K562 (cell line): ENCODE data around the gene PLD5. TPM values are rescaled to one million over a fixed set of nuclear protein-coding genes. Genes with fewer than 3 reads are reported as not detected.

Experiments
- ATAC-seq: fragments of 200-7000 bp; cut with Tn5 transposase; 3 replicates; pipeline ENCODE4 v1.9.1; 2020; ENCODE audit warnings: moderate library complexity
- BruUV-seq: library from RNA; stranded (reverse); fragments of 400-500 nt; replicated peaks from 2 replicates; lab custom pipeline; 2021; lab: Mats Ljungman, UMichigan
- CTCF ChIA-PET: fragments of 300-600 bp; formaldehyde crosslinking; extraction: SDS; loops from one replicate; lab custom pipeline; 2021; ENCODE audit warnings: low intra/inter-chr PET ratio; lab: Yijun Ruan, JAX
- POLR2A ChIA-PET: fragments of 300-600, 350-650 bp; sonication (Branson Sonifier 250); formaldehyde crosslinking; extraction: SDS; loops from one replicate; lab custom pipeline; 2021; ENCODE audit warnings: antibody characterized with exemption, inconsistent platforms; lab: Yijun Ruan, JAX
- DNase-seq, 4 experiments: peaks; one replicate each; pipeline versions ENCODE4 v3.0.0 to v3.0.0-alpha.2; 2011 to 2018; ENCODE audit warnings: low spot score in 3 of 4, mixed read lengths in 3 of 4; ENCODE audit errors: extremely low read depth in 1 of 4
- FAIRE-seq: peaks from 2 replicates; lab custom pipeline; 2011; peaks lifted over from hg19 to GRCh38; lab: Jason Lieb, UNC
- H2AFZ ChIP-seq: 2 replicates; pipeline ENCODE4 v1.6.0; 2011; ENCODE audit warnings: low read depth, low read length, control low read depth, inconsistent platforms
- H3K27ac ChIP-seq: fragments of 200-600 bp; 3 replicates; pipeline ENCODE4 v1.8.0; 2011; ENCODE audit warnings: low read depth, mild to moderate bottlenecking, control low read depth, inconsistent platforms, low read length, moderate library complexity, mixed read lengths; ENCODE audit errors: extremely low read depth
- H3K27me3 ChIP-seq, 2 experiments: fragments of 300-600 bp in 1 of 2; 2 replicates in 1 of 2; 3 replicates in 1 of 2; pipeline versions ENCODE4 v1.6.0 to v1.8.0; 2011; ENCODE audit warnings: inconsistent platforms in 2 of 2, low read length in 2 of 2, mild to moderate bottlenecking in 1 of 2, mixed read lengths in 1 of 2, moderate library complexity in 1 of 2; ENCODE audit not compliant: control insufficient read depth in 2 of 2, insufficient read depth in 2 of 2
- H3K36me3 ChIP-seq: fragments of 300-600 bp; 3 replicates; pipeline ENCODE4 v1.8.0; 2011; ENCODE audit warnings: mild to moderate bottlenecking, low read length, inconsistent platforms; ENCODE audit not compliant: control insufficient read depth, insufficient read depth
- H3K4me1 ChIP-seq, 2 experiments: fragments of 200-600 bp in 1 of 2; replicated peaks in 1 of 2; 2 replicates in 1 of 2; 3 replicates in 1 of 2; pipeline versions ENCODE4 v1.5.1 to v1.8.0; 2011; ENCODE audit warnings: inconsistent platforms in 2 of 2, low read length in 2 of 2, mild to moderate bottlenecking in 1 of 2, mixed read lengths in 1 of 2, moderate library complexity in 1 of 2; ENCODE audit not compliant: control insufficient read depth in 2 of 2, insufficient read depth in 2 of 2
- H3K4me2 ChIP-seq: 2 replicates; pipeline ENCODE4 v1.6.1; 2011; ENCODE audit warnings: low read length, control low read depth, inconsistent platforms, mixed read lengths; ENCODE audit not compliant: insufficient read depth
- H3K4me3 ChIP-seq: fragments of 200-600 bp; sonication (generic), shearing (Covaris generic); 2 replicates; pipeline ENCODE4 v1.5.1; 2016; ENCODE audit warnings: control low read depth, inconsistent platforms
- H3K79me2 ChIP-seq: fragments of 200-600 bp; 3 replicates; pipeline ENCODE4 v1.8.0; 2011; ENCODE audit warnings: low read length, inconsistent platforms; ENCODE audit not compliant: control insufficient read depth, insufficient read depth
- H3K9ac ChIP-seq, 2 experiments: 2 replicates each; pipeline versions ENCODE4 v1.6.0 to v1.6.1; 2011; ENCODE audit warnings: low read depth in 2 of 2, low read length in 2 of 2, control low read depth in 1 of 2, inconsistent platforms in 1 of 2, mild to moderate bottlenecking in 1 of 2, mixed read lengths in 1 of 2; ENCODE audit not compliant: insufficient read depth in 1 of 2
- H3K9me1 ChIP-seq: one replicate; pipeline ENCODE4 v1.6.0; 2011; ENCODE audit warnings: inconsistent platforms, mild to moderate bottlenecking, low read length, moderate library complexity; ENCODE audit not compliant: control insufficient read depth, insufficient read depth
- H3K9me3 ChIP-seq: replicated peaks from 2 replicates; pipeline ENCODE4 v1.5.1; 2011; ENCODE audit warnings: low read depth, low read length, inconsistent platforms; ENCODE audit not compliant: control insufficient read depth, insufficient read depth
- H4K20me1 ChIP-seq: replicated peaks from 2 replicates; pipeline ENCODE4 v1.6.1; 2011; ENCODE audit warnings: low read length, inconsistent platforms, mixed read lengths; ENCODE audit not compliant: control insufficient read depth, insufficient read depth
- CEBPB ChIP-seq: fragments of 450-650 bp; IDR thresholded peaks from 2 replicates; pipeline ENCODE4 v1.6.1; 2016; ENCODE audit warnings: missing genetic modification characterization, missing compliant biosample characterization
- DPF2 ChIP-seq: fragments of 450-650 bp; IDR thresholded peaks from 2 replicates; pipeline ENCODE4 v1.6.1; 2016
- E2F1 ChIP-seq: sonication (generic); formaldehyde crosslinking; IDR thresholded peaks from 2 replicates; pipeline ENCODE4 v1.8.1; 2023; ENCODE audit warnings: mild to moderate bottlenecking, missing genetic modification reagents, moderate library complexity
- ESRRA ChIP-seq: fragments of 450-650 bp; IDR thresholded peaks from 2 replicates; pipeline ENCODE4 v1.6.1; 2014; ENCODE audit warnings: low read depth, mild to moderate bottlenecking, moderate library complexity, borderline replicate concordance
- EWSR1 ChIP-seq: fragments of 450-650 bp; IDR thresholded peaks from 2 replicates; pipeline ENCODE4 v1.6.1; 2018; ENCODE audit warnings: borderline replicate concordance, mild to moderate bottlenecking, low read depth, moderate library complexity; ENCODE audit not compliant: partially characterized antibody
- HOMEZ ChIP-seq: fragments of 250-450 bp; sonication (Bioruptor Pico); IDR thresholded peaks from 2 replicates; pipeline ENCODE4 v1.4.0; 2020; ENCODE audit warnings: mild to moderate bottlenecking, moderate library complexity
- ZNF12 ChIP-seq: sonication (generic); formaldehyde crosslinking; IDR thresholded peaks from 2 replicates; pipeline ENCODE4 v1.4.0; 2020; ENCODE audit warnings: mild to moderate bottlenecking, missing genetic modification reagents
- WGBS: fragments of 100-300 bp; shearing (Covaris generic); methylation state at CpG from one replicate; pipeline ENCODE4 v1.1.6; 2016; ENCODE audit warnings: low coverage, mixed read lengths; ENCODE audit not compliant: insufficient coverage; ENCODE audit errors: missing lambda C conversion rate; 5-methylcytosine and 5-hydroxymethylcytosine counted together
- in situ Hi-C: fragments of 300-500 bp; cut with MboI; formaldehyde crosslinking; loops from 4 replicates; pipeline ENCODE4 v1.15.0; 2018; ENCODE audit warnings: inconsistent platforms, mixed read lengths
- intact Hi-C: fragments of 100-400 bp; cut with micrococcal nuclease; formaldehyde crosslinking; loops from 2 replicates; pipeline ENCODE4 v1.14.2; 2022
- polyA plus RNA-seq, 8 experiments: library from polyadenylated mRNA; depleted of rRNA in 4 of 8; stranded (reverse) in 5 of 8; unstranded in 3 of 8; fragments of >200 nt; fragmentation: Nextera tagmentation in 2 of 8; fragmentation: Illumina TruSeq in 1 of 8; extraction: Ambion mirVana in 2 of 8; extraction: Trizol in 1 of 8; gene quantifications; 2 replicates each; pipeline versions ENCODE4 v1.2.1 to v1.2.3, GENCODE V29; 2011 to 2014; ENCODE audit warnings: inconsistent platforms in 1 of 8, missing spikeins in 1 of 8
- small RNA-seq: library from RNA; depleted of rRNA; stranded (forward); fragments of <200 nt; gene quantifications from one replicate; pipeline ENCODE3, GENCODE V24; 2014
- total RNA-seq, 7 experiments: library from RNA; depleted of rRNA in 6 of 7; stranded (reverse); fragments of >200 nt in 6 of 7; fragmentation: Illumina TruSeq in 2 of 7; extraction: Trizol in 2 of 7; gene quantifications; 2 replicates each; pipeline versions ENCODE4 v1.2.1 to v1.2.3, GENCODE V29; 2011 to 2021; ENCODE audit warnings: low replicate concordance in 1 of 7

Gene PLD5
- total and polyA plus RNA-seq, 9 of the 15 experiments (the other 6 are each of a cell fraction or from before 2014, with no cell fraction given): not detected

GRCh38 chr1:242033447-242033846, 491.1 kb downstream of the PLD5 start:
- peak in 1 of 4 experiments; percentile 14 for DNase-seq
- BruUV-seq: no TSS peak

More at GRCh38 chr1:242033447-242033846, 491.1 kb downstream of the PLD5 start:
- Histone ChIP-seq H3K4me2 (no peak overlapping the region), H3K9ac (no peak overlapping the region), H2AFZ (no peak overlapping the region), H3K79me2 (no peaks in the 10 kb centered on the region), H3K27ac (no peak overlapping the region), H3K9me3 (no peaks in the 10 kb centered on the region), H3K4me1 (no peaks in the 10 kb centered on the region), H3K9me1 (no peaks in the 10 kb centered on the region), H3K36me3 (no peaks in the 10 kb centered on the region), H3K4me3 (no peak overlapping the region), H4K20me1 (no peaks in the 10 kb centered on the region), H3K27me3 (peaks cover 15 to 23% of the 10 kb centered on the region in 2 experiments; a peak in 3 of 5 replicates)
- TF ChIP-seq E2F1 (CRISPR knock-in tag): no peak
- TF ChIP-seq ESRRA: peak; percentile 93
- TF ChIP-seq ZNF12 (CRISPR knock-in tag): no peak
- TF ChIP-seq DPF2: no peak
- TF ChIP-seq HOMEZ: no peak
- no peak for TF ChIP-seq EWSR1
- 0 out of 2 replicates have a peak, but pooled peaks have one; percentile 24 for TF ChIP-seq CEBPB (tag)
- no peak for FAIRE-seq
- in situ Hi-C loops: no loop called here
- POLR2A ChIA-PET: no interaction called here
- intact Hi-C loops: no loop called here
- CTCF ChIA-PET: no interaction called here
- under 1% methylated on average over 4 of the region's 4 CpGs for WGBS
- ATAC-seq: no peak

Small RNAs within 50 kb of the gene (small RNA-seq; reads per million reads assigned to genes)
- gene AL360271.2 (not detected), gene RN7SKP12 (not detected)
